Measurements from ENCODE around the gene ZDHHC11. TPM values are rescaled to one million over a fixed set of nuclear protein-coding genes. Genes with fewer than 3 reads are reported as not detected.
"Not testable (repeated sequence)": the region's sequence is repeated elsewhere in the genome, so short reads cannot be mapped to it uniquely, and the experiment has no call there.

ZDHHC11 gene
- total and polyA plus RNA-seq, 2 experiments from 2014 or later = 5.8 to 8.5 TPM

- Histone ChIP-seq H3K27me3 (no peaks in the 10 kb centered on the region), H3K9me3 (ENCODE audit: low read depth) (no peaks in the 10 kb centered on the region), H3K4me1 (ENCODE audit: insufficient read depth) (no peaks in the 10 kb centered on the region), H3K36me3 (replicated peaks; ENCODE audit: insufficient read depth, low read depth) (no peaks in the 10 kb centered on the region), H3K4me3 (no peak overlapping the region), H2AFZ (no peak overlapping the region), H3K9me2 (replicated peaks; ENCODE audit: insufficient read depth) (no peaks in the 10 kb centered on the region), H3K27ac (no peak overlapping the region), H4K20me1 (ENCODE audit: insufficient read depth, poor library complexity, severe bottlenecking) (peaks cover 4% of the 10 kb centered on the region), H3K4me2 (no peak overlapping the region), H3K79me2 (peaks cover 14% of the 10 kb centered on the region)
- TF ChIP-seq EZH2phosphoT487 (IDR thresholded peaks at IDR 0.05; ENCODE audit: low read depth, severe bottlenecking, unreplicated experiment) (no peak), CTCF (IDR thresholded peaks at IDR 0.05; ENCODE audit: poor library complexity) (no peak), EZH2 (IDR thresholded peaks at IDR 0.05; ENCODE audit: borderline replicate concordance) (no peak)
- no peak for DNase-seq (ENCODE audit: low spot score)
- 96% methylated on average over 12 of the region's 12 CpGs for WGBS (ENCODE audit: low lambda C conversion rate, missing lambda C conversion rate)
These were observed 30.8 kb upstream of the ZDHHC11 start for GRCh38 chr5:881551-881935.

- H4K20me1 ChIP-seq (ENCODE audit: insufficient read depth, poor library complexity, severe bottlenecking) = peaks cover 4% of the 10 kb centered on the region
- H3K27me3 ChIP-seq = no peaks in the 10 kb centered on the region
- no peaks in the 10 kb centered on the region for H3K36me3 ChIP-seq (replicated peaks; ENCODE audit: insufficient read depth, low read depth)
- peaks cover 14% of the 10 kb centered on the region for H3K79me2 ChIP-seq
- H2AFZ ChIP-seq = no peak overlapping the region
- TF ChIP-seq EZH2phosphoT487 (IDR thresholded peaks at IDR 0.05; ENCODE audit: low read depth, severe bottlenecking, unreplicated experiment) (no peak), CTCF (IDR thresholded peaks at IDR 0.05; ENCODE audit: poor library complexity) (no peak), EZH2 (IDR thresholded peaks at IDR 0.05; ENCODE audit: borderline replicate concordance) (no peak)
- H3K4me3 ChIP-seq = no peak overlapping the region
- no peaks in the 10 kb centered on the region for H3K4me1 ChIP-seq (ENCODE audit: insufficient read depth)
- DNase-seq (ENCODE audit: low spot score) = no peak
- no peaks in the 10 kb centered on the region for H3K9me2 ChIP-seq (replicated peaks; ENCODE audit: insufficient read depth)
- no peak overlapping the region for H3K27ac ChIP-seq
- no peaks in the 10 kb centered on the region for H3K9me3 ChIP-seq (ENCODE audit: low read depth)
- H3K4me2 ChIP-seq = no peak overlapping the region
- WGBS (ENCODE audit: low lambda C conversion rate, missing lambda C conversion rate) = 98% methylated on average over 34 of the region's 35 CpGs
These were observed 30.2 kb upstream of the ZDHHC11 start for GRCh38 chr5:880816-881550.

GRCh38 chr5:878677-879076 lies 27.9 kb upstream of the ZDHHC11 start:
- H3K4me2 ChIP-seq; H3K4me3 ChIP-seq; H3K27ac ChIP-seq; DNase-seq (ENCODE audit: low spot score); H3K9me3 ChIP-seq (ENCODE audit: low read depth); H3K27me3 ChIP-seq; H4K20me1 ChIP-seq (ENCODE audit: insufficient read depth, poor library complexity, severe bottlenecking); H3K4me1 ChIP-seq (ENCODE audit: insufficient read depth); H2AFZ ChIP-seq; H3K36me3 ChIP-seq (replicated peaks; ENCODE audit: insufficient read depth, low read depth); H3K9me2 ChIP-seq (replicated peaks; ENCODE audit: insufficient read depth): not testable (repeated sequence)
- no CpG with 5 or more reads among the region's 8 CpGs for WGBS (ENCODE audit: low lambda C conversion rate, missing lambda C conversion rate)
- peaks cover 11% of the 10 kb centered on the region for H3K79me2 ChIP-seq

DNA sequence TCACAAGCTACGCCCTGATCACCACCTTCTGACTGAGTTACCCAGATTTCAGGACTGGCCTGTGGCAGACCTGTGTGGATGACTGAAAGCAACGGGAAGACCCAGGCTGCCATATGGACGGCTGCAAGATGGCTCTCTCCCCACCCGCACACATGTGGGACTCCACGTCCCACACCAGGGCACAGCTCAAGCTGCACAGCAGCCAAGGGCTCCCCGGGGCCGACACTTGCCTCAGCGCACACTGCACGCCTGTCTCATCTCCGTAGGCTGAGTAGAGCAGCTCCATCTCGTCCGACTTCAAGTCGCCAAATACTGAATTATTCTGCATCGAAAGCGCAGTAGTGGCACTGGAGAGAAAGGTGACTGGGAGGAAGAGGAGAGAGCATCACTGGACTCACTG lies 27.3 kb upstream of the ZDHHC11 start:
- H3K4me1 ChIP-seq (ENCODE audit: insufficient read depth) = no peaks in the 10 kb centered on the region
- 96% methylated on average over 15 of the region's 15 CpGs for WGBS (ENCODE audit: low lambda C conversion rate, missing lambda C conversion rate)
- TF ChIP-seq CTCF (IDR thresholded peaks at IDR 0.05; ENCODE audit: poor library complexity) (no peak), EZH2phosphoT487 (IDR thresholded peaks at IDR 0.05; ENCODE audit: low read depth, severe bottlenecking, unreplicated experiment) (no peak), EZH2 (IDR thresholded peaks at IDR 0.05; ENCODE audit: borderline replicate concordance) (no peak)
- no peaks in the 10 kb centered on the region for H3K27me3 ChIP-seq
- no peak for DNase-seq (ENCODE audit: low spot score)
- no peaks in the 10 kb centered on the region for H3K9me2 ChIP-seq (replicated peaks; ENCODE audit: insufficient read depth)
- H3K79me2 ChIP-seq = peaks cover 7% of the 10 kb centered on the region
- no peak overlapping the region for H3K4me3 ChIP-seq
- no peak overlapping the region for H3K27ac ChIP-seq
- no peaks in the 10 kb centered on the region for H3K9me3 ChIP-seq (ENCODE audit: low read depth)
- H3K4me2 ChIP-seq = no peak overlapping the region
- no peak overlapping the region for H2AFZ ChIP-seq
- no peaks in the 10 kb centered on the region for H3K36me3 ChIP-seq (replicated peaks; ENCODE audit: insufficient read depth, low read depth)
- no peaks in the 10 kb centered on the region for H4K20me1 ChIP-seq (ENCODE audit: insufficient read depth, poor library complexity, severe bottlenecking)
